Karpas-422 (cell line): ENCODE results near the gene DHRS13. TPM values are rescaled to one million over a fixed set of nuclear protein-coding genes. Genes with fewer than 3 reads are reported as not detected.

Experiments
- DNase-seq: peaks from one replicate; pipeline ENCODE4 v3.0.0-alpha.2; 2015
- H2AFZ ChIP-seq: fragments of 200-600 bp; sonication (generic); 2 replicates; pipeline ENCODE4 v1.6.1; 2014; ENCODE audit warnings: antibody characterized with exemption, low read length, mixed read lengths
- H3K27ac ChIP-seq: fragments of 200-600 bp; sonication (generic); 2 replicates; pipeline ENCODE4 v1.5.1; 2014; ENCODE audit warnings: mild to moderate bottlenecking, low read length, moderate library complexity
- H3K27me3 ChIP-seq: fragments of 200-600 bp; sonication (generic); 2 replicates; pipeline ENCODE4 v1.6.1; 2014; ENCODE audit warnings: low read length, mixed read lengths
- H3K36me3 ChIP-seq: fragments of 200-600 bp; sonication (generic); 2 replicates; pipeline ENCODE4 v1.6.1; 2014; ENCODE audit warnings: low read length, mixed read lengths; ENCODE audit not compliant: insufficient read depth
- H3K4me1 ChIP-seq: fragments of 200-600 bp; sonication (generic); 2 replicates; pipeline ENCODE4 v1.6.1; 2014; ENCODE audit warnings: mild to moderate bottlenecking, low read length, mixed read lengths
- H3K4me2 ChIP-seq: fragments of 200-600 bp; sonication (generic); 2 replicates; pipeline ENCODE4 v1.6.1; 2014; ENCODE audit warnings: low read length, low read depth, mild to moderate bottlenecking; ENCODE audit not compliant: poor library complexity, severe bottlenecking
- H3K4me3 ChIP-seq: fragments of 200-600 bp; sonication (generic); 2 replicates; pipeline ENCODE4 v1.5.1; 2014; ENCODE audit warnings: mild to moderate bottlenecking, antibody characterized with exemption, low read length, mixed read lengths
- H3K79me2 ChIP-seq: fragments of 200-600 bp; sonication (generic); 2 replicates; pipeline ENCODE4 v1.6.1; 2014; ENCODE audit warnings: mild to moderate bottlenecking, low read length, mixed read lengths
- H3K9ac ChIP-seq: fragments of 200-600 bp; sonication (generic); 2 replicates; pipeline ENCODE4 v1.6.0; 2014; ENCODE audit warnings: low read length
- H3K9me2 ChIP-seq: fragments of 200-600 bp; sonication (generic), shearing (Covaris generic); replicated peaks from 2 replicates; pipeline ENCODE4 v1.6.0; 2014; ENCODE audit warnings: mild to moderate bottlenecking, low read length, moderate library complexity; ENCODE audit not compliant: insufficient read depth
- H3K9me3 ChIP-seq: fragments of 300-700, 200-600 bp; sonication (generic); 2 replicates; pipeline ENCODE4 v1.6.1; 2014; ENCODE audit warnings: low read length, mixed read lengths
- H4K20me1 ChIP-seq: fragments of 200-600 bp; sonication (generic); 2 replicates; pipeline ENCODE4 v1.6.1; 2014; ENCODE audit warnings: mild to moderate bottlenecking, antibody characterized with exemption, low read length, low read depth; ENCODE audit not compliant: insufficient read depth
- total RNA-seq: library from RNA; depleted of rRNA; stranded (reverse); fragments of >200 nt; shearing (Covaris generic); gene quantifications from 2 replicates; pipeline ENCODE4 v1.2.3, GENCODE V29; 2014; ENCODE audit warnings: low replicate concordance

Gene DHRS13
- total RNA-seq, 1 experiment from 2014 or later = 12.9 TPM

- H3K9me3 ChIP-seq = no peaks in the 10 kb centered on the region
- peaks cover 69% of the 10 kb centered on the region for H3K79me2 ChIP-seq
- H3K9ac ChIP-seq = no peak overlapping the region
- H3K27me3 ChIP-seq = no peaks in the 10 kb centered on the region
- no peak overlapping the region for H2AFZ ChIP-seq
- H3K27ac ChIP-seq = no peak overlapping the region
- H3K9me2 ChIP-seq = no peaks in the 10 kb centered on the region
- no peak overlapping the region for H3K4me2 ChIP-seq
- H3K4me1 ChIP-seq = peaks cover 15% of the 10 kb centered on the region
- no peak for DNase-seq
- peaks cover 7% of the 10 kb centered on the region; the same call in 1 of the 2 replicates for H4K20me1 ChIP-seq
- no peak overlapping the region for H3K4me3 ChIP-seq
- peaks cover 50% of the 10 kb centered on the region for H3K36me3 ChIP-seq
Measured at GRCh38 chr17:28926786-28927185, 23.9 kb upstream of the DHRS13 start.

GRCh38 chr17:28926366-28926765, 23.5 kb upstream of the DHRS13 start:
- peaks cover 54% of the 10 kb centered on the region for H3K36me3 ChIP-seq
- no peak overlapping the region for H3K4me3 ChIP-seq
- H3K4me1 ChIP-seq = peaks cover 15% of the 10 kb centered on the region
- H3K27ac ChIP-seq = no peak overlapping the region
- H3K4me2 ChIP-seq = no peak overlapping the region
- H3K9me2 ChIP-seq = no peaks in the 10 kb centered on the region
- DNase-seq = no peak
- H3K9ac ChIP-seq = no peak overlapping the region
- H3K9me3 ChIP-seq = no peaks in the 10 kb centered on the region
- no peak overlapping the region for H2AFZ ChIP-seq
- H3K27me3 ChIP-seq = no peaks in the 10 kb centered on the region
- peaks cover 7% of the 10 kb centered on the region; the same call in 1 of the 2 replicates for H4K20me1 ChIP-seq
- H3K79me2 ChIP-seq = peaks cover 66% of the 10 kb centered on the region

- H3K9me2 ChIP-seq = no peaks in the 10 kb centered on the region
- H3K9ac ChIP-seq = no peak overlapping the region
- H2AFZ ChIP-seq = no peak overlapping the region
- H3K4me1 ChIP-seq = peaks cover 15% of the 10 kb centered on the region
- DNase-seq = no peak
- peaks cover 59% of the 10 kb centered on the region for H3K36me3 ChIP-seq
- H3K4me3 ChIP-seq = no peak overlapping the region
- no peaks in the 10 kb centered on the region for H3K9me3 ChIP-seq
- H3K27ac ChIP-seq = no peak overlapping the region
- H3K4me2 ChIP-seq = no peak overlapping the region
- H3K79me2 ChIP-seq = peaks cover 62% of the 10 kb centered on the region
- H3K27me3 ChIP-seq = no peaks in the 10 kb centered on the region
- H4K20me1 ChIP-seq = peaks cover 7% of the 10 kb centered on the region; the same call in 1 of the 2 replicates
Measured at GRCh38 chr17:28925912-28926365, 23.1 kb upstream of the DHRS13 start.

GRCh38 chr17:28920201-28920600, 17.3 kb upstream of the DHRS13 start:
- Histone ChIP-seq H3K27me3 (no peaks in the 10 kb centered on the region), H2AFZ (no peak overlapping the region), H3K4me2 (no peak overlapping the region), H3K4me1 (no peaks in the 10 kb centered on the region), H3K36me3 (peaks cover 60% of the 10 kb centered on the region), H3K9me3 (no peaks in the 10 kb centered on the region), H3K9ac (no peak overlapping the region), H3K9me2 (no peaks in the 10 kb centered on the region), H3K79me2 (peaks cover 21% of the 10 kb centered on the region), H3K27ac (no peak overlapping the region), H4K20me1 (no peaks in the 10 kb centered on the region), H3K4me3 (no peak overlapping the region)
- no peak for DNase-seq

- no peaks in the 10 kb centered on the region for H3K4me1 ChIP-seq
- DNase-seq = no peak
- no peak overlapping the region for H3K9ac ChIP-seq
Measured at GRCh38 chr17:28918295-28918694, 15.4 kb upstream of the DHRS13 start.

GRCh38 chr17:28917465-28917864, 14.6 kb upstream of the DHRS13 start:
- Histone ChIP-seq H3K27me3 (no peaks in the 10 kb centered on the region), H3K4me2 (no peak overlapping the region), H3K9me2 (no peaks in the 10 kb centered on the region), H2AFZ (no peak overlapping the region), H3K9ac (no peak overlapping the region), H3K79me2 (peaks cover 13% of the 10 kb centered on the region), H3K27ac (no peak overlapping the region), H3K4me3 (no peak overlapping the region), H3K4me1 (no peaks in the 10 kb centered on the region), H3K9me3 (no peaks in the 10 kb centered on the region), H3K36me3 (peaks cover 65% of the 10 kb centered on the region), H4K20me1 (no peaks in the 10 kb centered on the region)
- no peak for DNase-seq

More at GRCh38 chr17:28918295-28918694, 15.4 kb upstream of the DHRS13 start:
- H3K9me2 ChIP-seq = no peaks in the 10 kb centered on the region
- no peak overlapping the region for H3K27ac ChIP-seq
- no peaks in the 10 kb centered on the region for H3K27me3 ChIP-seq
- H2AFZ ChIP-seq = no peak overlapping the region
- H4K20me1 ChIP-seq = no peaks in the 10 kb centered on the region
- no peaks in the 10 kb centered on the region for H3K9me3 ChIP-seq
- peaks cover 13% of the 10 kb centered on the region for H3K79me2 ChIP-seq
- no peak overlapping the region for H3K4me3 ChIP-seq
- peaks cover 62% of the 10 kb centered on the region for H3K36me3 ChIP-seq
- H3K4me2 ChIP-seq = no peak overlapping the region

GRCh38 chr17:28917029-28917428, 14.2 kb upstream of the DHRS13 start:
- Histone ChIP-seq H3K4me2 (no peak overlapping the region), H3K4me3 (no peak overlapping the region), H4K20me1 (no peaks in the 10 kb centered on the region), H3K36me3 (peaks cover 65% of the 10 kb centered on the region), H3K27me3 (no peaks in the 10 kb centered on the region), H3K27ac (no peak overlapping the region), H3K79me2 (peaks cover 13% of the 10 kb centered on the region), H3K9me2 (no peaks in the 10 kb centered on the region), H2AFZ (no peak overlapping the region), H3K4me1 (no peaks in the 10 kb centered on the region), H3K9me3 (no peaks in the 10 kb centered on the region), H3K9ac (no peak overlapping the region)
- DNase-seq = no peak

GRCh38 chr17:28916302-28916934, 13.5 kb upstream of the DHRS13 start:
- Histone ChIP-seq H3K27ac (no peak overlapping the region), H2AFZ (no peak overlapping the region), H3K4me2 (no peak overlapping the region), H3K4me1 (no peaks in the 10 kb centered on the region), H3K27me3 (no peaks in the 10 kb centered on the region), H3K36me3 (peaks cover 64% of the 10 kb centered on the region), H3K4me3 (no peak overlapping the region), H3K9ac (no peak overlapping the region), H3K9me3 (no peaks in the 10 kb centered on the region), H4K20me1 (no peaks in the 10 kb centered on the region), H3K79me2 (peaks cover 13% of the 10 kb centered on the region), H3K9me2 (no peaks in the 10 kb centered on the region)
- peak; percentile 73 for DNase-seq
